Rectal smooth muscle tissue (tissue), 1 donor: Measurements from ENCODE around the gene DIO3.
"Not testable (repeated sequence)": the region's sequence is repeated elsewhere in the genome, so short reads cannot be mapped to it uniquely, and the experiment has no call there.

Experiments
- H3K27ac ChIP-seq: one replicate; pipeline ENCODE4 v1.7.0; 2013; ENCODE audit warnings: low read depth, low read length, inconsistent platforms
- H3K27me3 ChIP-seq: one replicate; pipeline ENCODE4 v1.7.0; 2013; ENCODE audit warnings: low read length; ENCODE audit not compliant: control insufficient read depth, insufficient read depth
- H3K36me3 ChIP-seq: one replicate; pipeline ENCODE4 v1.7.0; 2013; ENCODE audit warnings: low read length; ENCODE audit not compliant: control insufficient read depth, insufficient read depth
- H3K4me1 ChIP-seq: one replicate; pipeline ENCODE4 v1.7.0; 2013; ENCODE audit warnings: low read length; ENCODE audit not compliant: control insufficient read depth, insufficient read depth
- H3K4me3 ChIP-seq: one replicate; pipeline ENCODE4 v1.7.0; 2013; ENCODE audit warnings: low read length
- H3K9ac ChIP-seq: one replicate; pipeline ENCODE4 v1.7.0; 2013; ENCODE audit warnings: low read length

The DIO3 gene

GRCh38 chr14:101563654-101564443 lies 2.6 kb downstream of the DIO3 start:
- H3K4me1 ChIP-seq: no peaks in the 10 kb centered on the region
- no peak overlapping the region for H3K4me3 ChIP-seq
- no peak overlapping the region for H3K9ac ChIP-seq
- H3K36me3 ChIP-seq: no peaks in the 10 kb centered on the region
- peaks cover 37% of the 10 kb centered on the region for H3K27me3 ChIP-seq
- H3K27ac ChIP-seq: no peak overlapping the region

DNA sequence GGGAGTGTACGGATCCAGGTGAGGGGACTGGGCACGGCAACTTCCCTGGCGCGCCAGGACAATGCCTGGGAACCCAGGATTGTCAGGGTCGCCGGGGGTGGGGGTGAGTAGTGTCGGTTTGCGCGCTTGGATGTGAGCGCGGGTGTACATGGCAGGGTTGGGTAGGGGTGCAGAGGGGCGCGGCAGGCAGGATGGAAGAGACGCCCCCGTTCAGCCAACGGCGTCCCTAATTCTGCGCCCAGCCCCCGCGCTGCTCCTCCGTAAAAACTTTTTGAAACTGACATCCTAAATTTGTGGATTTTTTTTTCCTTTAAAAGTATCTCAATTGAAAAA lies 3.1 kb downstream of the DIO3 start:
- H3K27ac ChIP-seq: no peak overlapping the region
- no peaks in the 10 kb centered on the region for H3K36me3 ChIP-seq
- H3K4me1 ChIP-seq: no peaks in the 10 kb centered on the region
- no peak overlapping the region for H3K9ac ChIP-seq
- H3K4me3 ChIP-seq: no peak overlapping the region
- H3K27me3 ChIP-seq: peaks cover 37% of the 10 kb centered on the region

- H3K9ac ChIP-seq: no peak overlapping the region
These were observed 3.8 kb downstream of the DIO3 start for GRCh38 chr14:101564819-101565698.

DNA sequence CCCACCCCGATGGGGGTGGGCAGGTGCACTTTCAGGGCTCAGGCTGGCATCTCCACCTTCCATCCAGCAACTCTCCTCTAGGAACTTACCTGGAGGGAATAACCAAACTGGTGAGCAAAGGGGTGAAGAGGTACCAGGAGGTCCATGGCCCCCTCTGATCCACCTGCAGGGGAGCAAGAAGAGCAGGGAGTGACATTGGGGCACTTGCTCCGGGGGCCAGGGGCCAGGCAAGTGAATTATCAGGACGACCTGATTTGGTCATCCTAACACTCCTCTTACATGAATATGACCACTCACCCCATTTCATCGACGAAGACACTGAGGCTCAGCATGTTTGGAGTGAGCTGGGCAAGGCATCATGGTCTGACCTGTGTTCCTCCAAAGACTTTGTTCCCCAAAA lies 6.0 kb downstream of the DIO3 start:
- Histone ChIP-seq H3K4me3 (no peak overlapping the region), H3K36me3 (no peaks in the 10 kb centered on the region), H3K27ac (no peak overlapping the region), H3K27me3 (peaks cover 27% of the 10 kb centered on the region), H3K4me1 (no peaks in the 10 kb centered on the region), H3K9ac (no peak overlapping the region)

More at GRCh38 chr14:101564819-101565698, 3.8 kb downstream of the DIO3 start:
- H3K36me3 ChIP-seq: no peaks in the 10 kb centered on the region
- H3K27me3 ChIP-seq: peaks cover 37% of the 10 kb centered on the region
- H3K27ac ChIP-seq: no peak overlapping the region
- no peaks in the 10 kb centered on the region for H3K4me1 ChIP-seq
- H3K4me3 ChIP-seq: no peak overlapping the region

DNA sequence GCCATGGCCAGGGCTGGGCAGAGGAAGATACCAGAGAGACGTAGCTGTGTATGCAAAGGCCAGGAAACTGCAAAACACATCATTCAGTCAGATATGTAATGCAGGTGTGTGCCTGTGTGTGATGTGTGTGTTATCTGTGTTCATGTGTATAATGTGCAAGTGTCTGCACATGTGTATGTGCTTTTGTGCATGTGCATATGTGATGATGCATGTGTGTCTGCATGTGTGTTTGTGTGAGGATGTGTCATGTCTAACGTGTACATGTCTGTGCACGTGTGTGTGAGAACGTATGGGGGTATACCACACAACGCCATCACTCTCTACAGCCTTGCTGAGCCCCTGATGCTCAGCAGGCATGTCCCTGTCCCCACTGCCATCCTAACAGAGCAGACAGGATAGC lies 9.7 kb downstream of the DIO3 start:
- H3K27ac ChIP-seq: no peak overlapping the region

GRCh38 chr14:101572526-101572925 lies 11.2 kb downstream of the DIO3 start:
- not testable (repeated sequence) for H3K27ac ChIP-seq, H3K4me3 ChIP-seq, H3K27me3 ChIP-seq, H3K9ac ChIP-seq, H3K36me3 ChIP-seq, H3K4me1 ChIP-seq

More for the DNA sequence above, 9.7 kb downstream of the DIO3 start:
- Histone ChIP-seq H3K27me3 (peaks cover 4% of the 10 kb centered on the region), H3K36me3 (no peaks in the 10 kb centered on the region), H3K9ac (no peak overlapping the region), H3K4me1 (no peaks in the 10 kb centered on the region), H3K4me3 (no peak overlapping the region)

- H3K27me3 ChIP-seq: no peaks in the 10 kb centered on the region
- H3K4me1 ChIP-seq: no peaks in the 10 kb centered on the region
- H3K4me3 ChIP-seq: no peak overlapping the region
- H3K9ac ChIP-seq: no peak overlapping the region
- H3K27ac ChIP-seq: no peak overlapping the region
- no peaks in the 10 kb centered on the region for H3K36me3 ChIP-seq
These were observed 12.0 kb downstream of the DIO3 start for GRCh38 chr14:101573289-101573688.

DNA sequence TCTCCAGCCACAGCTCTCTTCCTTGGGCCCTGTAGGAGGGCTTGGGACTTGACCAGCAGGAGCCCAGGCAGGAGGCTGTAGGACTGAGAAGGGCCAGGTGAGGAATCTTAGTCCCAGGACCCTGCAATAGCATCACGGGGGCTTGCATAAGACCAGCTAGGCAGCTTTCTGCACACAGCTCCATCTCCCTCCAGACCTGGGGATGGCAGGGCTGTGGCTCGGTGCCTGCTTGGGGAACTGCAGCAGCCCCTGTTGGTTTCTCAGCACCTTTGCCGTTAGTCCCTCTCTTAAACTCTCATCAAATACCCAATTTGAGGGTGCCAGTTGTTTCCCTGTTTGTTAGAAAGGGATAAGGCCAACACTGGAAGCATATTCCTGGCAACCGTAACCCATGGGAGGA lies 14.3 kb downstream of the DIO3 start:
- no peak overlapping the region for H3K27ac ChIP-seq
- H3K36me3 ChIP-seq: no peaks in the 10 kb centered on the region
- H3K27me3 ChIP-seq: no peaks in the 10 kb centered on the region
- no peak overlapping the region for H3K4me3 ChIP-seq
- H3K4me1 ChIP-seq: no peaks in the 10 kb centered on the region
- H3K9ac ChIP-seq: no peak overlapping the region

DNA sequence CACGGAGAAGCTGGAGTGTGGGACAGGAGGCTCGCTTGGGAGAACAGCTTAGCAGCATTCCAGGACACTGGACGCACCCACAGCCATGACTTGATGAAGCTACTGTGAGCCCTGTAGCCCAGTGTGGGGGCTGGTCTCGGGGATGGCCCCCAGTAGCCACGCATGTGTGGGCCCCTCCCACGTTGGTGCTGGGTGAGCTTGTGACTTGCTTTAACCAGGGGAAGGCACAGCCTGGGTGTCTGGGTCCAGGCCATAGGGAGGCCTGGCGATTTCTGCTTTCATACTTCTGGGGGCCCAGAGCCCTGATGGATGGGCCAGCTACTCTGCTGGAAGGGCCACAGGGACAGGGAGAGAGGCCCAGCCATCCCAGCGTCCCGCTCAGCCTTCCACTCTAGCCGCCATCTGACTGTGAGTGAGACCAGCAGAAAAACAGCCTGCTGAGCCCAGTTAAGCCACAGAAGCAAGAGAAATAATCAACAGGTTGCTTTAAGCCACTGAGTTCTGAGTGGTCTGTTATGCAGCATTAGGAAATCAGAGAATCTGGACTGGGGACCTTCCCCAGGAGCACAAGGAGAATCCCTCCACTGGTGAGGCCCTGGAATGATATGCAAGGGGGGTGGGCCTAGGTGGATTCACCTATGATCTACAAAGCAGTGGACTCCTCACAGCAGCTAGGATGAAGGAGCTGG lies 16.1 kb downstream of the DIO3 start:
- Histone ChIP-seq H3K9ac (no peak overlapping the region), H3K27ac (no peak overlapping the region), H3K36me3 (no peaks in the 10 kb centered on the region), H3K27me3 (no peaks in the 10 kb centered on the region), H3K4me3 (no peak overlapping the region), H3K4me1 (no peaks in the 10 kb centered on the region)

GRCh38 chr14:101578489-101578888 lies 17.2 kb downstream of the DIO3 start:
- Histone ChIP-seq H3K27me3 (no peaks in the 10 kb centered on the region), H3K4me3 (no peak overlapping the region), H3K27ac (no peak overlapping the region), H3K4me1 (no peaks in the 10 kb centered on the region), H3K9ac (no peak overlapping the region), H3K36me3 (no peaks in the 10 kb centered on the region)

- Histone ChIP-seq H3K4me1 (no peaks in the 10 kb centered on the region), H3K9ac (no peak overlapping the region), H3K27ac (no peak overlapping the region), H3K27me3 (no peaks in the 10 kb centered on the region), H3K4me3 (no peak overlapping the region), H3K36me3 (no peaks in the 10 kb centered on the region)
These were observed 18.2 kb downstream of the DIO3 start for GRCh38 chr14:101579372-101580080.

GRCh38 chr14:101581806-101582205 lies 20.5 kb downstream of the DIO3 start:
- no peaks in the 10 kb centered on the region for H3K36me3 ChIP-seq
- H3K4me1 ChIP-seq: no peaks in the 10 kb centered on the region
- H3K27ac ChIP-seq: no peak overlapping the region
- no peak overlapping the region for H3K4me3 ChIP-seq
- H3K27me3 ChIP-seq: no peaks in the 10 kb centered on the region
- no peak overlapping the region for H3K9ac ChIP-seq
